BE2C (cell line): ENCODE results near the gene NEO1.

ENCODE experiments used
- DNase-seq: peaks from one replicate; pipeline ENCODE4 v3.0.0-alpha.2; 2020
- H3K27me3 ChIP-seq: fragments of 250-450 bp; sonication (Bioruptor Pico); 2 replicates; pipeline ENCODE4 v1.5.1; 2020; ENCODE audit warnings: mild to moderate bottlenecking
- H3K36me3 ChIP-seq: fragments of 250-450 bp; sonication (Bioruptor Pico); 2 replicates; pipeline ENCODE4 v1.5.1; 2020; ENCODE audit warnings: mild to moderate bottlenecking
- H3K4me1 ChIP-seq: fragments of 250-450 bp; sonication (Bioruptor Pico); 2 replicates; pipeline ENCODE4 v1.5.1; 2020
- H3K4me3 ChIP-seq: 2 replicates; pipeline ENCODE4 v1.5.1; 2011; ENCODE audit warnings: low read depth, low read length
- H3K9me3 ChIP-seq: fragments of 250-450 bp; sonication (Bioruptor Pico); 2 replicates; pipeline ENCODE4 v1.5.1; 2020
- CTCF ChIP-seq: IDR thresholded peaks from 2 replicates; pipeline ENCODE4 v1.5.1; 2012; ENCODE audit warnings: mild to moderate bottlenecking, low read depth, low read length

NEO1 gene

GRCh38 chr15:73340502-73341192 is 288.4 kb downstream of the NEO1 start:
- no peak for TF ChIP-seq CTCF
- Histone ChIP-seq H3K9me3 (no peaks in the 10 kb centered on the region; the same call in 1 of the 2 replicates), H3K4me3 (no peak overlapping the region), H3K36me3 (no peaks in the 10 kb centered on the region), H3K4me1 (no peaks in the 10 kb centered on the region), H3K27me3 (no peaks in the 10 kb centered on the region)
- DNase-seq, result no peak

- no peak overlapping the region for H3K4me3 ChIP-seq
- TF ChIP-seq CTCF, result no peak
- H3K4me1 ChIP-seq, result no peaks in the 10 kb centered on the region
- H3K27me3 ChIP-seq, result no peaks in the 10 kb centered on the region
- DNase-seq, result peak; percentile 80
- no peaks in the 10 kb centered on the region; the same call in 1 of the 2 replicates for H3K9me3 ChIP-seq
- H3K36me3 ChIP-seq, result no peaks in the 10 kb centered on the region
Observed at GRCh38 chr15:73341886-73342600, 289.8 kb downstream of the NEO1 start.

GRCh38 chr15:73344056-73344455 is 291.8 kb downstream of the NEO1 start:
- no peak overlapping the region for H3K4me3 ChIP-seq
- no peaks in the 10 kb centered on the region for H3K4me1 ChIP-seq
- H3K36me3 ChIP-seq, result no peaks in the 10 kb centered on the region
- H3K27me3 ChIP-seq, result no peaks in the 10 kb centered on the region
- no peak for DNase-seq
- TF ChIP-seq CTCF, result no peak
- no peaks in the 10 kb centered on the region; the same call in 1 of the 2 replicates for H3K9me3 ChIP-seq

- no peaks in the 10 kb centered on the region; the same call in 1 of the 2 replicates for H3K9me3 ChIP-seq
- TF ChIP-seq CTCF, result no peak
- DNase-seq, result no peak
- H3K27me3 ChIP-seq, result peaks cover 9% of the 10 kb centered on the region; the same call in 1 of the 2 replicates
- H3K4me3 ChIP-seq, result no peak overlapping the region
- H3K36me3 ChIP-seq, result no peaks in the 10 kb centered on the region
- H3K4me1 ChIP-seq, result no peaks in the 10 kb centered on the region
Observed at GRCh38 chr15:73345658-73346057, 293.4 kb downstream of the NEO1 start.

DNA sequence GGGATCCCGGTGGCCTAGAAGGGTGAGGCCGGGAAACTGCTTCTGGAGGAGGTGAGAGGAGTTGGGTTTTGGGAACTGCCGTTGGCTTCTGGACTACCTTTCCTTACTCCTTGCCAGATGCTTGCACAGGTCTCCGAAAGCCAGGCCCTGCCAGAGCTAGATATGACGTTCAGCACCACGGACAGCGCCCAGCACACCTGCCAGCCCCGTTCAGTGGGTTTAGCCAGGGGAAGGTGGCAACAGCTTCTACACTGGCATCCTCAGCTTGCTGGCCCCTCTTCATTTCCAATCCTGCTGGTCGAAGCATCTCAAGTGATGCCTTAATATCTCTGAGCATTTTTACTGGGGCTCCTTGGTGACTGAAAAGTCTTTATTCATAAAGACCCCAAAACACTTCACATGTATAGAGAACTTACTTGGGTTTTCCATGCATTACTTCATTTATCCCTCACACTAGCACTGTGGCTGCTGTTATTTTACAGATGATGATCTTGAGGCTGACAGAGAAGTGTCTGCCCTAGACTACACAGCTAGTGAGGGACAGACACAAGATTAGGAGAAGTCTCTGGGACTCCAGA is 294.6 kb downstream of the NEO1 start:
- no peaks in the 10 kb centered on the region for H3K36me3 ChIP-seq
- no peak for DNase-seq
- no peak for TF ChIP-seq CTCF

More for the DNA sequence above, 294.6 kb downstream of the NEO1 start:
- Histone ChIP-seq H3K9me3 (no peaks in the 10 kb centered on the region; the same call in 1 of the 2 replicates), H3K4me3 (no peak overlapping the region), H3K4me1 (no peaks in the 10 kb centered on the region), H3K27me3 (peaks cover 17% of the 10 kb centered on the region; the same call in 1 of the 2 replicates)
